ENCODE data around the gene LGALS7B.

- TF ChIP-seq CTCF (IDR thresholded peaks at IDR 0.05; ENCODE audit: low read length) (no peak), EZH2 (optimal IDR thresholded peaks at IDR 0.05; ENCODE audit: low read depth, low read length) (no peak)
These were observed 38.0 kb downstream of the LGALS7B start for GRCh38 chr19:38826856-38827551.

Data from MM.1S (cell line).